ENCODE measurements around the gene PAX5. TPM values are rescaled to one million over a fixed set of nuclear protein-coding genes. Genes with fewer than 3 reads are reported as not detected.

The PAX5 gene
- total RNA-seq, 2 experiments from 2014 or later = 0.95 to 1.1 TPM

GRCh38 chr9:37037503-37038301 lies 3.6 kb upstream of the PAX5 start:
- DNase-seq (peak; percentile 37), ATAC-seq (no peak)
- H3K27ac Mint-ChIP-seq = peak overlapping the region; percentile 58
- H3K27me3 Mint-ChIP-seq = peaks cover 76% of the 10 kb centered on the region
- ChIA-PET CTCF (interaction anchor here (0.8 to 1.5 kb wide), 2 partner anchors 164 to 353 kb away, joined by 3 to 4 read pairs; no protein-coding TSS in a partner anchor), POLR2A (interaction anchor here (0.7 to 1.6 kb wide), 6 partner anchors 13 to 132 kb away, joined by 3 to 6 read pairs (median 3); no protein-coding TSS in a partner anchor)
- no peak for TF ChIP-seq CTCF (IDR thresholded peaks at IDR 0.05)
- peak overlapping the region; percentile 70 for H3K4me3 Mint-ChIP-seq
- H3K9me3 Mint-ChIP-seq = peaks cover 2% of the 10 kb centered on the region
- intact Hi-C loops (cut with micrococcal nuclease) = no loop called here
- H3K36me3 Mint-ChIP-seq (ENCODE audit: low read depth) = peaks cover 6% of the 10 kb centered on the region
- H3K4me1 Mint-ChIP-seq (ENCODE audit: low read depth) = peaks cover 34% of the 10 kb centered on the region

GRCh38 chr9:37036776-37037502 lies 2.9 kb upstream of the PAX5 start:
- CTCF ChIA-PET = interaction anchor here (0.8 to 1.5 kb wide), 2 partner anchors 164 to 354 kb away, joined by 3 to 4 read pairs; no protein-coding TSS in a partner anchor

GRCh38 chr9:37036371-37036775 lies 2.3 kb upstream of the PAX5 start:
- Mint-ChIP-seq H3K27me3 (peaks cover 83% of the 10 kb centered on the region), H3K4me3 (peak overlapping the region; percentile 70), H3K27ac (peak overlapping the region; percentile 41), H3K4me1 (ENCODE audit: low read depth) (peaks cover 34% of the 10 kb centered on the region), H3K9me3 (peaks cover 2% of the 10 kb centered on the region), H3K36me3 (ENCODE audit: low read depth) (peaks cover 6% of the 10 kb centered on the region)
- DNase-seq (no peak), ATAC-seq (no peak)
- TF ChIP-seq CTCF (IDR thresholded peaks at IDR 0.05) = no peak
- CTCF ChIA-PET = no interaction called here
- POLR2A ChIA-PET = interaction anchor here (1.2 to 1.6 kb wide), 3 partner anchors 43 to 64 kb away, joined by 3 to 6 read pairs (median 3); no protein-coding TSS in a partner anchor
- intact Hi-C loops (cut with micrococcal nuclease) = no loop called here

More at GRCh38 chr9:37036776-37037502, 2.9 kb upstream of the PAX5 start:
- H3K27me3 Mint-ChIP-seq = peaks cover 81% of the 10 kb centered on the region
- peak overlapping the region; percentile 70 for H3K4me3 Mint-ChIP-seq
- peaks cover 34% of the 10 kb centered on the region for H3K4me1 Mint-ChIP-seq (ENCODE audit: low read depth)
- peaks cover 6% of the 10 kb centered on the region for H3K36me3 Mint-ChIP-seq (ENCODE audit: low read depth)
- POLR2A ChIA-PET = interaction anchor here (1.0 to 1.6 kb wide), 5 partner anchors 14 to 133 kb away, joined by 3 to 6 read pairs (median 3); no protein-coding TSS in a partner anchor
- H3K27ac Mint-ChIP-seq = peak overlapping the region; percentile 58
- ATAC-seq = peak; percentile 46
- peaks cover 2% of the 10 kb centered on the region for H3K9me3 Mint-ChIP-seq
- no peak for TF ChIP-seq CTCF (IDR thresholded peaks at IDR 0.05)
- peak; percentile 55 for DNase-seq
- intact Hi-C loops (cut with micrococcal nuclease) = no loop called here

- Mint-ChIP-seq H3K27ac (peak overlapping the region; percentile 41), H3K4me1 (ENCODE audit: low read depth) (peaks cover 34% of the 10 kb centered on the region), H3K36me3 (ENCODE audit: low read depth) (peaks cover 6% of the 10 kb centered on the region), H3K9me3 (peaks cover 2% of the 10 kb centered on the region), H3K4me3 (peak overlapping the region; percentile 70), H3K27me3 (peaks cover 83% of the 10 kb centered on the region)
- no peak for TF ChIP-seq CTCF (IDR thresholded peaks at IDR 0.05)
- DNase-seq (no peak), ATAC-seq (no peak)
- intact Hi-C loops (cut with micrococcal nuclease) = no loop called here
- CTCF ChIA-PET = interaction anchor here (1.0 kb wide), 1 partner anchor 50 kb away, joined by 3 read pairs; no protein-coding TSS in a partner anchor
- POLR2A ChIA-PET = interaction anchor here (1.0 to 1.6 kb wide), 2 partner anchors 43 to 85 kb away, joined by 4 to 6 read pairs; partner anchors contain the start of gene ZCCHC7
These were observed 1.7 kb upstream of the PAX5 start for GRCh38 chr9:37035648-37036370.
